ENCODE results near the gene GPR132. TPM values are rescaled to one million over a fixed set of nuclear protein-coding genes. Genes with fewer than 3 reads are reported as not detected.

Gene GPR132
- total RNA-seq, 1 experiment from 2014 or later: 0.10 TPM

DNA sequence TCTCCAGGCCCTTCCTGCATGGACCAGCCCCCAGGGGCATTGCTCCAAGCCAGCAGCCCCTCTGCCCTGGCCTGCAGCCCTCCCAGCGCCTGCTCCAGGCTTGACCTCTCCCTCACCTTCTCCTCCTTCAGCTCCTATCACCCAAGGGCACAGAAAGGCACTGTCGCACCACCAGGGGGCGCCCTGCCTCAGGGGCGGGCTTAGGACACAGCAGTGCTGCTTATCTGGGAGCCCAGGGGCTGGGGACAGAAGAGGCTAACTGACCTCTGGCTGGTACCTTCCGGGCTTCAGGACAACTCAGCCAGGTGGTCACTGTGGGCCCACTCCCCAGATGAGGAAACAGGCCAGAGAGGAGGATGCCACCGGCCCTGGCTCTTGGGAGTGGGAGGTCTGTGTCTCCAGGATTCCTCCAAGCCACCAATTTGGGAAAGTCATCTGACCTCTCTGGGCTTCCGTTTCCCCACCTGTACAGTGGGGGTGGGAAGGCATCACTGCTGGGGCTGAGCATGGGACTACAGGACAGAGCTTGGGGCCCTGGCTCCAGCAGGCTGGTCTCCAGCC lies 25.3 kb upstream of the GPR132 start:
- no peaks in the 10 kb centered on the region for H3K27me3 ChIP-seq (ENCODE audit: insufficient read depth, low read length)
- peaks cover 9% of the 10 kb centered on the region; the same call in 1 of the 2 replicates for H3K79me2 ChIP-seq (ENCODE audit: insufficient read depth, low read length)
- RAD21 ChIA-PET (ENCODE audit: low non-redundant PET in 1 of 2, low total read pairs in 2 of 2, uncharacterized antibody in 2 of 2, unreplicated experiment in 2 of 2): interaction anchor here in 1 of 2 experiments (1.6 kb wide), 1 partner anchor 262 kb away, joined by 5 read pairs; no protein-coding TSS in a partner anchor
- no peaks in the 10 kb centered on the region for H3K36me3 ChIP-seq (ENCODE audit: control insufficient read depth in 1 of 2, insufficient read depth in 2 of 2, low read length in 2 of 2)
- intact Hi-C loops (cut with micrococcal nuclease): loop anchor here (1.0 to 5.0 kb wide), 2 partner anchors 92 to 262 kb away; partner anchors contain the start of gene NUDT14
- peak overlapping the region; percentile 99 for H3K27ac ChIP-seq (ENCODE audit: low read depth, low read length)
- no peaks in the 10 kb centered on the region for H3K9me2 ChIP-seq (ENCODE audit: insufficient read depth)
- peak overlapping the region; percentile 86 for H3K4me2 ChIP-seq (ENCODE audit: low read length)
- no peaks in the 10 kb centered on the region for H4K20me1 ChIP-seq (ENCODE audit: insufficient read depth)
- ATAC-seq: peak; percentile 37
- POLR2A ChIA-PET: no interaction called here
- H3K9ac ChIP-seq (ENCODE audit: low read length): peak overlapping the region; percentile 95
- H2AFZ ChIP-seq (ENCODE audit: low read depth, low read length, poor library complexity, severe bottlenecking): no peak overlapping the region
- H3K4me1 ChIP-seq (ENCODE audit: control insufficient read depth in 1 of 2, insufficient read depth in 2 of 2, low read length in 2 of 2): peaks cover 68 to 91% of the 10 kb centered on the region in 2 experiments
- H3K4me3 ChIP-seq (replicated peaks in 1 of 2; ENCODE audit: low read depth in 1 of 2, low read length in 2 of 2): peak overlapping the region; percentile 72 to 87; a peak in 3 of 4 replicates
- DNase-seq (ENCODE audit: low read depth, low spot score): peak; percentile 71
- BruUV-seq (replicated peaks): no TSS peak
- TF ChIP-seq, protein P1, sequence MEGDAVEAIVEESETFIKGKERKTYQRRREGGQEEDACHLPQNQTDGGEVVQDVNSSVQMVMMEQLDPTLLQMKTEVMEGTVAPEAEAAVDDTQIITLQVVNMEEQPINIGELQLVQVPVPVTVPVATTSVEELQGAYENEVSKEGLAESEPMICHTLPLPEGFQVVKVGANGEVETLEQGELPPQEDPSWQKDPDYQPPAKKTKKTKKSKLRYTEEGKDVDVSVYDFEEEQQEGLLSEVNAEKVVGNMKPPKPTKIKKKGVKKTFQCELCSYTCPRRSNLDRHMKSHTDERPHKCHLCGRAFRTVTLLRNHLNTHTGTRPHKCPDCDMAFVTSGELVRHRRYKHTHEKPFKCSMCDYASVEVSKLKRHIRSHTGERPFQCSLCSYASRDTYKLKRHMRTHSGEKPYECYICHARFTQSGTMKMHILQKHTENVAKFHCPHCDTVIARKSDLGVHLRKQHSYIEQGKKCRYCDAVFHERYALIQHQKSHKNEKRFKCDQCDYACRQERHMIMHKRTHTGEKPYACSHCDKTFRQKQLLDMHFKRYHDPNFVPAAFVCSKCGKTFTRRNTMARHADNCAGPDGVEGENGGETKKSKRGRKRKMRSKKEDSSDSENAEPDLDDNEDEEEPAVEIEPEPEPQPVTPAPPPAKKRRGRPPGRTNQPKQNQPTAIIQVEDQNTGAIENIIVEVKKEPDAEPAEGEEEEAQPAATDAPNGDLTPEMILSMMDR (IDR thresholded peaks at IDR 0.05 in 2 of 3, conservative IDR thresholded peaks at IDR 0.05 in 1 of 3; ENCODE audit: borderline replicate concordance in 1 of 3, insufficient read depth in 1 of 3, low read depth in 2 of 3, low read length in 2 of 3): peak in 2 of 3 experiments; percentile 98 to 99; a peak in 4 of 6 replicates
- no peak for TF ChIP-seq EZH2phosphoT487 (IDR thresholded peaks at IDR 0.05; ENCODE audit: borderline replicate concordance)
- peak; percentile 26; the same call in 1 of the 2 replicates for TF ChIP-seq POLR2AphosphoS5 (IDR thresholded peaks at IDR 0.05; ENCODE audit: low read depth, low read length)
- CTCF ChIA-PET: interaction anchor here (0.6 to 1.7 kb wide), 18 partner anchors 9 to 425 kb away, joined by 3 to 10 read pairs (median 4); partner anchors contain the start of genes BRF1, JAG2 and PACS2
- H3K9me3 ChIP-seq (ENCODE audit: control insufficient read depth in 1 of 2, insufficient read depth in 1 of 2, low read depth in 1 of 2, low read length in 2 of 2): no peaks in the 10 kb centered on the region
